Fibroblast of peridontal ligament (primary cell): ENCODE data around the gene NAGPA.

ENCODE experiments used
- DNase-seq: peaks from one replicate; pipeline ENCODE4 v3.0.0-alpha.2; 2010; ENCODE audit errors: extremely low read depth

The NAGPA gene

GRCh38 chr16:5003211-5003610 is 30.5 kb downstream of the NAGPA start:
- DNase-seq, result no peak

- DNase-seq, result no peak
These were observed 31.0 kb downstream of the NAGPA start for GRCh38 chr16:5002699-5003143.

- no peak for DNase-seq
These were observed 31.7 kb downstream of the NAGPA start for GRCh38 chr16:5001986-5002385.

GRCh38 chr16:5001571-5001970 is 32.2 kb downstream of the NAGPA start:
- DNase-seq, result no peak

- DNase-seq, result no peak
These were observed 33.1 kb downstream of the NAGPA start for GRCh38 chr16:5000573-5001001.

GRCh38 chr16:4994719-4995434 is 38.9 kb downstream of the NAGPA start:
- no peak for DNase-seq

GRCh38 chr16:4991754-4992153 is 42.0 kb downstream of the NAGPA start:
- DNase-seq, result no peak

GRCh38 chr16:4990415-4990814 is 43.3 kb downstream of the NAGPA start:
- DNase-seq, result no peak

GRCh38 chr16:4989391-4990006 is 44.2 kb downstream of the NAGPA start:
- no peak for DNase-seq

GRCh38 chr16:4988647-4989046 is 45.1 kb downstream of the NAGPA start:
- no peak for DNase-seq

- DNase-seq, result no peak
These were observed 46.0 kb downstream of the NAGPA start for GRCh38 chr16:4987580-4988374.

- no peak for DNase-seq
These were observed 46.5 kb downstream of the NAGPA start for GRCh38 chr16:4987250-4987579.

- DNase-seq, result no peak
These were observed 49.4 kb downstream of the NAGPA start for GRCh38 chr16:4984174-4984990.

GRCh38 chr16:4982056-4982867 is 51.5 kb downstream of the NAGPA start:
- no peak for DNase-seq

- DNase-seq, result no peak
These were observed 52.3 kb downstream of the NAGPA start for GRCh38 chr16:4981473-4981872.

GRCh38 chr16:4980691-4981090 is 53.0 kb downstream of the NAGPA start:
- no peak for DNase-seq

GRCh38 chr16:4979736-4980660 is 53.7 kb downstream of the NAGPA start:
- no peak for DNase-seq

GRCh38 chr16:4979164-4979563 is 54.6 kb downstream of the NAGPA start:
- DNase-seq, result no peak

GRCh38 chr16:4976611-4977145 is 57.1 kb downstream of the NAGPA start:
- DNase-seq, result no peak

GRCh38 chr16:4976079-4976478 is 57.7 kb downstream of the NAGPA start:
- DNase-seq, result no peak
